ENCODE measurements around the gene MAS1L. TPM values are rescaled to one million over a fixed set of nuclear protein-coding genes. Genes with fewer than 3 reads are reported as not detected.

Gene MAS1L
- total RNA-seq, 6 donors from 2014 or later, result 0.54 to 1.8 TPM; not detected in 4

DNA sequence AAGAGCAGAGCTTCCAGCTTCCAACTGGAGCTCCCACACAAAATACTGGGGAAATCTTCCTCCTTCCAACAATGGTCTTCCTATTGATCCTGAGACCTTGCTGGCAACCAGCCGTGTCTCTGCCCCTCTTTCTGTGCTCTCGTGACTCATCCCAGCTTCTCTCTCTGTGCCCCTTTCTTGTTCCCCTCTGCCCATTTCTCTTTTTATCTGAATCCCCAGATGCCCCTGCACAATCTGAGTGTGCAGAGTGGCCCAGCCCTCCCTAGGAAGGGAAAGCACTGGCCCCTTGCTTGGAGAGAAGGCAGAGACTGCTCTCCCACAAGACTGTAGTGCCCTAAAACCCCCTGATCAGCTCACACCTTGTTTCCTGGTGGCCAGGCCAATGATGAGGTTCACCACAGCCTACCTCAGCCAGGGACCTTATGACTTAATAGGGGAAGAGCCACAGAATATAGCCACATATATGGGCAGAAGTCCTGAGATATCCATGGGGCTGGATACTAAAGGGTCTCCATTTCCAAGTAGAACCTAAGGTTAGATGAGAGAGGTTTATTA, 23.1 kb upstream of the MAS1L start:
- Histone ChIP-seq H3K9me3 (no peaks in the 10 kb centered on the region), H3K27ac (no peak overlapping the region), H3K4me1 (no peaks in the 10 kb centered on the region), H3K4me3 (no peak overlapping the region), H3K27me3 (no peaks in the 10 kb centered on the region), H3K36me3 (no peaks in the 10 kb centered on the region)
- WGBS, 2 donors, result 73 to 81% methylated on average over 2 of the region's 2 CpGs
- TF ChIP-seq CTCF (IDR thresholded peaks at IDR 0.05) (no peak), POLR2A (IDR thresholded peaks at IDR 0.05) (no peak), POLR2AphosphoS5 (IDR thresholded peaks at IDR 0.05) (no peak), EP300 (IDR thresholded peaks at IDR 0.05) (no peak)
- ATAC-seq (ENCODE audit: low FRiP score in 2 of 2) (no peak), DNase-seq (no peak)

- TF ChIP-seq POLR2AphosphoS5 (IDR thresholded peaks at IDR 0.05) (no peak), CTCF (IDR thresholded peaks at IDR 0.05) (no peak), EP300 (IDR thresholded peaks at IDR 0.05) (no peak), POLR2A (IDR thresholded peaks at IDR 0.05) (no peak)
- no peak overlapping the region for H3K27ac ChIP-seq
- 47 to 50% methylated on average over 4 of the region's 4 CpGs for WGBS, 2 donors
- no peaks in the 10 kb centered on the region for H3K9me3 ChIP-seq
- H3K36me3 ChIP-seq, result no peaks in the 10 kb centered on the region
- H3K27me3 ChIP-seq, result no peaks in the 10 kb centered on the region
- no peak for ATAC-seq (ENCODE audit: low FRiP score in 2 of 2)
- H3K4me3 ChIP-seq, result no peak overlapping the region
- DNase-seq, result no peak
- H3K4me1 ChIP-seq, result no peaks in the 10 kb centered on the region
These were observed 22.4 kb upstream of the MAS1L start for GRCh38 chr6:29510202-29510601.

DNA sequence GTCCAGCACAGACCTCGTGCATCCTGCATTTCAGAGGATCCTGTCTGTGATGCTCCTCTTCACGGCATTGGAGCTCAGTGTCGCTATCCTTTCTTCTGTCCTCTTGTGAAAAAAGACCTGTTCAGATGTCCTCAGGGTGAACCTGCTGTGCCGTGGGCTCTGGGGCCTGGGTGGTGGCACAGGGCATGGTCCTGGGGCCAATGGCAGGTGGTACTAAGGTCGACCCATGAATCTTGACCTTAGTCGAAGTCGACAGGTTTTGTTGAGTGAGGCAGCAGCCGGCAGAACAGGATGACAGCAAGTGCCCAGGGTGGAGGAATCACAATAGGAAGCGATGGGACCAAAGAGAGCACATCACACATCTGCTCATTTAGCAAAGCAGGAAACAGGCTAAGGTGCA, 22.0 kb upstream of the MAS1L start:
- H3K4me3 ChIP-seq, result no peak overlapping the region
- no peaks in the 10 kb centered on the region for H3K9me3 ChIP-seq
- H3K27me3 ChIP-seq, result no peaks in the 10 kb centered on the region
- ATAC-seq (ENCODE audit: low FRiP score in 2 of 2) (no peak), DNase-seq (no peak)
- no peaks in the 10 kb centered on the region for H3K4me1 ChIP-seq
- H3K36me3 ChIP-seq, result no peaks in the 10 kb centered on the region
- TF ChIP-seq EP300 (IDR thresholded peaks at IDR 0.05) (no peak), POLR2AphosphoS5 (IDR thresholded peaks at IDR 0.05) (no peak)
- no peak overlapping the region for H3K27ac ChIP-seq
- 80 to 97% methylated on average over 5 to 8 of the region's 9 CpGs for WGBS, 2 donors

DNA sequence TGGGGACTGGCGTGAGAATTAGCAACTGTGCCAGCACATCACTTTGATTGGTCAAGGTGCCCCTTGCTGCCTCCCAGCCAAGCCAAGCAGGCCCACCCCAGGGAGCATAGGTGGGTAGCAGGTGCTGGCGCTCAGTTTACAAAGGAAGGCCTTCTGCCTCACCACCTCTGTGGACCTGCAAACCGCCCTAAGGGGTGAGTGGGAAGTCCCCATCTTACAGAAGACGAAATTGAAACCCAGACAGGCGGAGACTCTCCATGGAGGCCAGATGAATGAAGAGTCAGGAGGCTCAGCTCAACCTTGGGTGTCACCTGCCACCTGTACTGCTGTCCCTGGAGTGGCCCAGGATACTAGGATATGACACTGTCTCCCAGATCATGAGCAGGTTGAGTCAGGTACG, 21.5 kb upstream of the MAS1L start:
- Histone ChIP-seq H3K9me3 (no peaks in the 10 kb centered on the region), H3K27me3 (no peaks in the 10 kb centered on the region), H3K4me1 (no peaks in the 10 kb centered on the region), H3K36me3 (no peaks in the 10 kb centered on the region), H3K27ac (no peak overlapping the region), H3K4me3 (no peak overlapping the region)
- WGBS, 2 donors, result 67 to 93% methylated on average over 3 to 6 of the region's 6 CpGs
- no peak for TF ChIP-seq POLR2A (IDR thresholded peaks at IDR 0.05)
- TF ChIP-seq POLR2AphosphoS5 (IDR thresholded peaks at IDR 0.05), result no peak
- no peak for TF ChIP-seq EP300 (IDR thresholded peaks at IDR 0.05)
- no peak for TF ChIP-seq CTCF (IDR thresholded peaks at IDR 0.05)
- DNase-seq, result no peak
- ATAC-seq (ENCODE audit: low FRiP score in 2 of 2), result no peak

GRCh38 chr6:29507319-29507718, 19.6 kb upstream of the MAS1L start:
- DNase-seq, result peak in 1 of 2 donors; percentile 16
- ATAC-seq (ENCODE audit: low FRiP score in 2 of 2), result no peak
- Histone ChIP-seq H3K4me3 (no peak overlapping the region), H3K27me3 (no peaks in the 10 kb centered on the region), H3K27ac (no peak overlapping the region), H3K36me3 (no peaks in the 10 kb centered on the region), H3K4me1 (no peaks in the 10 kb centered on the region), H3K9me3 (no peaks in the 10 kb centered on the region)
- no peak for TF ChIP-seq EP300 (IDR thresholded peaks at IDR 0.05)
- TF ChIP-seq CTCF (IDR thresholded peaks at IDR 0.05), result no peak
- TF ChIP-seq POLR2A (IDR thresholded peaks at IDR 0.05), result no peak
- WGBS, 2 donors, result 73 to 79% methylated on average over 3 to 5 of the region's 5 CpGs

Measured in upper lobe of left lung (tissue), 6 donors.